Stimulated activated memory B cell treated with anti-CD40 and anti-IgM and Interleukin-4, amounts not matched to agents 10 μg/mL and 1 μg/mL and 100 μg/mL, for 72 hours (primary cell): ENCODE results near the gene USP17L25.
"Not testable (repeated sequence)": the region's sequence is repeated elsewhere in the genome, so short reads cannot be mapped to it uniquely, and the experiment has no call there.

ENCODE experiments used
- ATAC-seq: fragments of 150-1000 bp; cut with Tn5 transposase; 2 replicates; pipeline ENCODE4 v1.10.0; 2021
- H3K27ac Mint-ChIP-seq: one replicate; pipeline ENCODE4 v1.8.0; 2022; ENCODE audit warnings: mild to moderate bottlenecking, mixed read lengths
- H3K27me3 Mint-ChIP-seq: one replicate; pipeline ENCODE4 v1.8.0; 2022; ENCODE audit warnings: mixed read lengths
- H3K36me3 Mint-ChIP-seq: one replicate; pipeline ENCODE4 v1.8.0; 2022; ENCODE audit warnings: mixed read lengths
- H3K4me1 Mint-ChIP-seq: one replicate; pipeline ENCODE4 v1.8.0; 2022; ENCODE audit warnings: mixed read lengths
- H3K4me3 Mint-ChIP-seq: one replicate; pipeline ENCODE4 v1.8.0; 2022; ENCODE audit warnings: mild to moderate bottlenecking, moderate library complexity, mixed read lengths
- H3K9me3 Mint-ChIP-seq: one replicate; pipeline ENCODE4 v1.8.0; 2022; ENCODE audit warnings: mixed read lengths

The USP17L25 gene, protein sequence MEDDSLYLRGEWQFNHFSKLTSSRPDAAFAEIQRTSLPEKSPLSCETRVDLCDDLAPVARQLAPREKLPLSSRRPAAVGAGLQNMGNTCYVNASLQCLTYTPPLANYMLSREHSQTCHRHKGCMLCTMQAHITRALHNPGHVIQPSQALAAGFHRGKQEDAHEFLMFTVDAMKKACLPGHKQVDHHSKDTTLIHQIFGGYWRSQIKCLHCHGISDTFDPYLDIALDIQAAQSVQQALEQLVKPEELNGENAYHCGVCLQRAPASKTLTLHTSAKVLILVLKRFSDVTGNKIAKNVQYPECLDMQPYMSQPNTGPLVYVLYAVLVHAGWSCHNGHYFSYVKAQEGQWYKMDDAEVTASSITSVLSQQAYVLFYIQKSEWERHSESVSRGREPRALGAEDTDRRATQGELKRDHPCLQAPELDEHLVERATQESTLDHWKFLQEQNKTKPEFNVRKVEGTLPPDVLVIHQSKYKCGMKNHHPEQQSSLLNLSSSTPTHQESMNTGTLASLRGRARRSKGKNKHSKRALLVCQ

DNA sequence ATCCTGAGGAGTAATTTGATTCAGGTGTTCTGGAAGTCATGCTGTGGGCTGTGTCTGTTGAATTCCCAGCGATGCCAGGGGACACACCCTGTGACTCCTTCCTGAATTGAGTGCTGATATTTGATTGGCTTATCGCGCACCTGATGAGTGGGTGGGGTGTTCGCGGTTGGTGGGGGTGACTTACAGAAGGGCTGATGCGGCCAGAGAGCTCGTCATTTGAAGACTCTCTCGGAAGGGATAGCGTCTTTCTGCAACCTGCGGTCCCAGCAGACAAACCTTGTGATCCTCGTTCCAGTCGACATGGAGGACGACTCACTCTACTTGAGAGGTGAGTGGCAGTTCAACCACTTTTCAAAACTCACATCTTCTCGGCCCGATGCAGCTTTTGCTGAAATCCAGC, at the start of gene USP17L25:
TSS of gene USP17L25 (plus strand) at position 301 of the 400 bp plus-strand sequence. CDS start at position 301, 0 bp downstream.
- H3K4me3 Mint-ChIP-seq, H3K36me3 Mint-ChIP-seq, H3K27ac Mint-ChIP-seq, H3K9me3 Mint-ChIP-seq, ATAC-seq, H3K4me1 Mint-ChIP-seq, H3K27me3 Mint-ChIP-seq: not testable (repeated sequence)

DNA sequence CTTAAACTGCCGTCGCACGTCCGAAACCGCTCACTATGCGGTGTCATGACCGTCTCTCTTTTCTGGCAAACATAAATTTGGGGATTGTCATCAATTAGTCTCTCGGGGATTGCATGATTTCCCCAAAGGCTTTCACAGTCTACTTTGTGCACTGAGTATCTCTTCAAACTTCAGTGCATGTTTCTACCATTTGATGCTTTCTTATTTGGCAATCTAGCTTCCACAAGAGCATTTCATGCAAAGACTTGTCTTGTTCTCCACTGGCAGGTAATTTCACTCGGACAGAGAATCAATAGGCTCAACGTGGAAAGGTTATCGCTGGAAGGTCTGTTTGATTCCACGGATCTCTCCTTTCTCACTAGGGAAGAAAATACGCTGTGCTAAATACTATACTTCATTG, 5.5 kb upstream of the USP17L25 start:
- not testable (repeated sequence) for H3K9me3 Mint-ChIP-seq, H3K4me3 Mint-ChIP-seq, ATAC-seq, H3K27me3 Mint-ChIP-seq, H3K36me3 Mint-ChIP-seq, H3K27ac Mint-ChIP-seq, H3K4me1 Mint-ChIP-seq

DNA sequence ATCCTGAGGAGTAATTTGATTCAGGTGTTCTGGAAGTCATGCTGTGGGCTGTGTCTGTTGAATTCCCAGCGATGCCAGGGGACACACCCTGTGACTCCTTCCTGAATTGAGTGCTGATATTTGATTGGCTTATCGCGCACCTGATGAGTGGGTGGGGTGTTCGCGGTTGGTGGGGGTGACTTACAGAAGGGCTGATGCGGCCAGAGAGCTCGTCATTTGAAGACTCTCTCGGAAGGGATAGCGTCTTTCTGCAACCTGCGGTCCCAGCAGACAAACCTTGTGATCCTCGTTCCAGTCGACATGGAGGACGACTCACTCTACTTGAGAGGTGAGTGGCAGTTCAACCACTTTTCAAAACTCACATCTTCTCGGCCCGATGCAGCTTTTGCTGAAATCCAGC, 4.8 kb upstream of the USP17L25 start, which contains the start of gene USP17L24:
TSS of gene USP17L24 (plus strand) at position 301 of the 400 bp plus-strand sequence. CDS start at position 301, 0 bp downstream.
- H3K4me3 Mint-ChIP-seq, H3K36me3 Mint-ChIP-seq, ATAC-seq, H3K27ac Mint-ChIP-seq, H3K27me3 Mint-ChIP-seq, H3K4me1 Mint-ChIP-seq, H3K9me3 Mint-ChIP-seq: not testable (repeated sequence)

DNA sequence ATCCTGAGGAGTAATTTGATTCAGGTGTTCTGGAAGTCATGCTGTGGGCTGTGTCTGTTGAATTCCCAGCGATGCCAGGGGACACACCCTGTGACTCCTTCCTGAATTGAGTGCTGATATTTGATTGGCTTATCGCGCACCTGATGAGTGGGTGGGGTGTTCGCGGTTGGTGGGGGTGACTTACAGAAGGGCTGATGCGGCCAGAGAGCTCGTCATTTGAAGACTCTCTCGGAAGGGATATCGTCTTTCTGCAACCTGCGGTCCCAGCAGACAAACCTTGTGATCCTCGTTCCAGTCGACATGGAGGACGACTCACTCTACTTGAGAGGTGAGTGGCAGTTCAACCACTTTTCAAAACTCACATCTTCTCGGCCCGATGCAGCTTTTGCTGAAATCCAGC, 4.6 kb downstream of the USP17L25 start, which contains the start of gene USP17L26:
TSS of gene USP17L26 (plus strand) at position 301 of the 400 bp plus-strand sequence. CDS start at position 301, 0 bp downstream.
- not testable (repeated sequence) for H3K27ac Mint-ChIP-seq, H3K36me3 Mint-ChIP-seq, ATAC-seq, H3K4me3 Mint-ChIP-seq, H3K27me3 Mint-ChIP-seq, H3K9me3 Mint-ChIP-seq, H3K4me1 Mint-ChIP-seq

DNA sequence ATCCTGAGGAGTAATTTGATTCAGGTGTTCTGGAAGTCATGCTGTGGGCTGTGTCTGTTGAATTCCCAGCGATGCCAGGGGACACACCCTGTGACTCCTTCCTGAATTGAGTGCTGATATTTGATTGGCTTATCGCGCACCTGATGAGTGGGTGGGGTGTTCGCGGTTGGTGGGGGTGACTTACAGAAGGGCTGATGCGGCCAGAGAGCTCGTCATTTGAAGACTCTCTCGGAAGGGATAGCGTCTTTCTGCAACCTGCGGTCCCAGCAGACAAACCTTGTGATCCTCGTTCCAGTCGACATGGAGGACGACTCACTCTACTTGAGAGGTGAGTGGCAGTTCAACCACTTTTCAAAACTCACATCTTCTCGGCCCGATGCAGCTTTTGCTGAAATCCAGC, 9.4 kb downstream of the USP17L25 start, which contains the start of gene USP17L5:
TSS of gene USP17L5 (plus strand) at position 301 of the 400 bp plus-strand sequence. CDS start at position 301, 0 bp downstream.
- not testable (repeated sequence) for H3K27ac Mint-ChIP-seq, H3K9me3 Mint-ChIP-seq, ATAC-seq, H3K4me1 Mint-ChIP-seq, H3K36me3 Mint-ChIP-seq, H3K4me3 Mint-ChIP-seq, H3K27me3 Mint-ChIP-seq

DNA sequence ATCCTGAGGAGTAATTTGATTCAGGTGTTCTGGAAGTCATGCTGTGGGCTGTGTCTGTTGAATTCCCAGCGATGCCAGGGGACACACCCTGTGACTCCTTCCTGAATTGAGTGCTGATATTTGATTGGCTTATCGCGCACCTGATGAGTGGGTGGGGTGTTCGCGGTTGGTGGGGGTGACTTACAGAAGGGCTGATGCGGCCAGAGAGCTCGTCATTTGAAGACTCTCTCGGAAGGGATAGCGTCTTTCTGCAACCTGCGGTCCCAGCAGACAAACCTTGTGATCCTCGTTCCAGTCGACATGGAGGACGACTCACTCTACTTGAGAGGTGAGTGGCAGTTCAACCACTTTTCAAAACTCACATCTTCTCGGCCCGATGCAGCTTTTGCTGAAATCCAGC, 14.1 kb downstream of the USP17L25 start, which contains the start of gene USP17L27:
TSS of gene USP17L27 (plus strand) at position 301 of the 400 bp plus-strand sequence. CDS start at position 301, 0 bp downstream.
- not testable (repeated sequence) for ATAC-seq, H3K27ac Mint-ChIP-seq, H3K9me3 Mint-ChIP-seq, H3K4me1 Mint-ChIP-seq, H3K36me3 Mint-ChIP-seq, H3K4me3 Mint-ChIP-seq, H3K27me3 Mint-ChIP-seq

DNA sequence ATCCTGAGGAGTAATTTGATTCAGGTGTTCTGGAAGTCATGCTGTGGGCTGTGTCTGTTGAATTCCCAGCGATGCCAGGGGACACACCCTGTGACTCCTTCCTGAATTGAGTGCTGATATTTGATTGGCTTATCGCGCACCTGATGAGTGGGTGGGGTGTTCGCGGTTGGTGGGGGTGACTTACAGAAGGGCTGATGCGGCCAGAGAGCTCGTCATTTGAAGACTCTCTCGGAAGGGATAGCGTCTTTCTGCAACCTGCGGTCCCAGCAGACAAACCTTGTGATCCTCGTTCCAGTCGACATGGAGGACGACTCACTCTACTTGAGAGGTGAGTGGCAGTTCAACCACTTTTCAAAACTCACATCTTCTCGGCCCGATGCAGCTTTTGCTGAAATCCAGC, 18.9 kb downstream of the USP17L25 start, which contains the start of gene USP17L28:
TSS of gene USP17L28 (plus strand) at position 301 of the 400 bp plus-strand sequence. CDS start at position 301, 0 bp downstream.
- not testable (repeated sequence) for H3K4me1 Mint-ChIP-seq, H3K4me3 Mint-ChIP-seq, ATAC-seq, H3K27ac Mint-ChIP-seq, H3K27me3 Mint-ChIP-seq, H3K9me3 Mint-ChIP-seq, H3K36me3 Mint-ChIP-seq

DNA sequence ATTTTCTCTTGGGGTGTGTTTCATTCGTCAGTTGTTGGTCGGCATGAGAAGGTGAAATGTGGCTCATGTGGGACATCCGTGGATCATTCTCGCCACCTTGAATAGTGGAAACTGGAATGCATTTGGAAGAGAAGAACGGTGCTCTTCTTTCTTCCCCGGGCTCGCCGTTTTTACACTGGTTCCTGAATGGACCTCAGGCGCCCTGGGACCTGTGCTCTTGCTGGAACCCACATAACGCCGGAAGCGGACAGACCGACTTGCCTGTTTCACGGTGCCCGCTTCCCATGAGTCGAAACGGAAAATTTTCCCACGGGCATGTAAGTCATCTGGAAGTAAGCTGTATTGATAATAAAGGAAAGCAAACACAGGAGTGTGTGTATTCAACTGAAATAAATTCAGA, 21.2 kb downstream of the USP17L25 start:
- not testable (repeated sequence) for H3K4me1 Mint-ChIP-seq, H3K27me3 Mint-ChIP-seq, H3K9me3 Mint-ChIP-seq, H3K4me3 Mint-ChIP-seq, H3K27ac Mint-ChIP-seq, ATAC-seq, H3K36me3 Mint-ChIP-seq

DNA sequence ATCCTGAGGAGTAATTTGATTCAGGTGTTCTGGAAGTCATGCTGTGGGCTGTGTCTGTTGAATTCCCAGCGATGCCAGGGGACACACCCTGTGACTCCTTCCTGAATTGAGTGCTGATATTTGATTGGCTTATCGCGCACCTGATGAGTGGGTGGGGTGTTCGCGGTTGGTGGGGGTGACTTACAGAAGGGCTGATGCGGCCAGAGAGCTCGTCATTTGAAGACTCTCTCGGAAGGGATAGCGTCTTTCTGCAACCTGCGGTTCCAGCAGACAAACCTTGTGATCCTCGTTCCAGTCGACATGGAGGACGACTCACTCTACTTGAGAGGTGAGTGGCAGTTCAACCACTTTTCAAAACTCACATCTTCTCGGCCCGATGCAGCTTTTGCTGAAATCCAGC, 23.6 kb downstream of the USP17L25 start, which contains the start of gene USP17L29:
TSS of gene USP17L29 (plus strand) at position 301 of the 400 bp plus-strand sequence. CDS start at position 301, 0 bp downstream.
- not testable (repeated sequence) for H3K27me3 Mint-ChIP-seq, H3K4me1 Mint-ChIP-seq, H3K27ac Mint-ChIP-seq, H3K4me3 Mint-ChIP-seq, ATAC-seq, H3K36me3 Mint-ChIP-seq, H3K9me3 Mint-ChIP-seq

DNA sequence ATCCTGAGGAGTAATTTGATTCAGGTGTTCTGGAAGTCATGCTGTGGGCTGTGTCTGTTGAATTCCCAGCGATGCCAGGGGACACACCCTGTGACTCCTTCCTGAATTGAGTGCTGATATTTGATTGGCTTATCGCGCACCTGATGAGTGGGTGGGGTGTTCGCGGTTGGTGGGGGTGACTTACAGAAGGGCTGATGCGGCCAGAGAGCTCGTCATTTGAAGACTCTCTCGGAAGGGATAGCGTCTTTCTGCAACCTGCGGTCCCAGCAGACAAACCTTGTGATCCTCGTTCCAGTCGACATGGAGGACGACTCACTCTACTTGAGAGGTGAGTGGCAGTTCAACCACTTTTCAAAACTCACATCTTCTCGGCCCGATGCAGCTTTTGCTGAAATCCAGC, 33.1 kb downstream of the USP17L25 start, which contains the start of gene USP17L30:
TSS of gene USP17L30 (plus strand) at position 301 of the 400 bp plus-strand sequence. CDS start at position 301, 0 bp downstream.
- not testable (repeated sequence) for H3K4me3 Mint-ChIP-seq, H3K27ac Mint-ChIP-seq, H3K9me3 Mint-ChIP-seq, H3K4me1 Mint-ChIP-seq, H3K36me3 Mint-ChIP-seq, H3K27me3 Mint-ChIP-seq, ATAC-seq

DNA sequence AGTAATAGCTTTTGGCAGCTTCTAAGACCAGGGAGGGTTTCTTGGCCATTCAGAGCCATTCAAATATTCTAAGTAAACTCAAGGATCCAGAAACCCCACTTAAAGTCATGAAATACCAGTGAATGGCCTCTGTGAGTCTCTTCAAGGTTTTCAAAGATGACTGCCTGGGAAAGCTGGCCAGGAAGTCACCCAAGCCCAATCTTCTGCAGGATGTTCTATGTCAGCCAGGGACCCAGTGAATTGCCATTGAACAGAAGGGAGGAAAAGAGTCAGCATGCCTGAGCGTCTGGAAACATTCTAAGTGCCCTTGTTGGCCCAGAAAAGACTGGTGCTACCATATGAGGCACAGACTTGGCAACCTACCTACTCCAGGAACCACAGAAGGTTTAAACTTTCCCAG, 50.2 kb downstream of the USP17L25 start:
- not testable (repeated sequence) for H3K27me3 Mint-ChIP-seq, H3K4me1 Mint-ChIP-seq, ATAC-seq, H3K4me3 Mint-ChIP-seq, H3K27ac Mint-ChIP-seq, H3K36me3 Mint-ChIP-seq, H3K9me3 Mint-ChIP-seq
